HEK293 (cell line): ENCODE data around the gene CWH43.
"Not testable (repeated sequence)": the region's sequence is repeated elsewhere in the genome, so short reads cannot be mapped to it uniquely, and the experiment has no call there.

Experiments
- ZNF549 ChIP-seq: fragments of 450-650 bp; IDR thresholded peaks from 2 replicates; pipeline ENCODE4 v1.5.1; 2018; ENCODE audit warnings: missing biosample characterization, missing genetic modification characterization, mild to moderate bottlenecking, inconsistent platforms, moderate library complexity
- TF ChIP-seq, protein P1 (sequence below): fragments of 450-650 bp; formaldehyde crosslinking; IDR thresholded peaks from 2 replicates; pipeline ENCODE4 v1.5.1; 2016; ENCODE audit warnings: missing biosample characterization, missing genetic modification characterization

- TF ChIP-seq, protein P1, sequence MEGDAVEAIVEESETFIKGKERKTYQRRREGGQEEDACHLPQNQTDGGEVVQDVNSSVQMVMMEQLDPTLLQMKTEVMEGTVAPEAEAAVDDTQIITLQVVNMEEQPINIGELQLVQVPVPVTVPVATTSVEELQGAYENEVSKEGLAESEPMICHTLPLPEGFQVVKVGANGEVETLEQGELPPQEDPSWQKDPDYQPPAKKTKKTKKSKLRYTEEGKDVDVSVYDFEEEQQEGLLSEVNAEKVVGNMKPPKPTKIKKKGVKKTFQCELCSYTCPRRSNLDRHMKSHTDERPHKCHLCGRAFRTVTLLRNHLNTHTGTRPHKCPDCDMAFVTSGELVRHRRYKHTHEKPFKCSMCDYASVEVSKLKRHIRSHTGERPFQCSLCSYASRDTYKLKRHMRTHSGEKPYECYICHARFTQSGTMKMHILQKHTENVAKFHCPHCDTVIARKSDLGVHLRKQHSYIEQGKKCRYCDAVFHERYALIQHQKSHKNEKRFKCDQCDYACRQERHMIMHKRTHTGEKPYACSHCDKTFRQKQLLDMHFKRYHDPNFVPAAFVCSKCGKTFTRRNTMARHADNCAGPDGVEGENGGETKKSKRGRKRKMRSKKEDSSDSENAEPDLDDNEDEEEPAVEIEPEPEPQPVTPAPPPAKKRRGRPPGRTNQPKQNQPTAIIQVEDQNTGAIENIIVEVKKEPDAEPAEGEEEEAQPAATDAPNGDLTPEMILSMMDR (tag by site-specific recombination): not testable (repeated sequence)
- TF ChIP-seq ZNF549 (tag by site-specific recombination): not testable (repeated sequence)
Observed at GRCh38 chr4:49096627-49097026, 110.6 kb downstream of the CWH43 start.
